Stimulated activated naive CD8-positive, alpha-beta T cell treated with anti-CD3 and anti-CD28 coated beads, Interleukin-15, Interleukin-2, amounts not matched to agents 100 U/mL and 50 U/mL, for 24 hours (primary cell): Measurements from ENCODE around the gene ZNF768.

Experiments
- ATAC-seq: fragments of 150-1000 bp; cut with Tn5 transposase; one replicate; pipeline ENCODE4 v1.10.0; 2021
- DNase-seq: peaks from one replicate; pipeline ENCODE4 v3.0.0; 2021

ZNF768 gene

DNA sequence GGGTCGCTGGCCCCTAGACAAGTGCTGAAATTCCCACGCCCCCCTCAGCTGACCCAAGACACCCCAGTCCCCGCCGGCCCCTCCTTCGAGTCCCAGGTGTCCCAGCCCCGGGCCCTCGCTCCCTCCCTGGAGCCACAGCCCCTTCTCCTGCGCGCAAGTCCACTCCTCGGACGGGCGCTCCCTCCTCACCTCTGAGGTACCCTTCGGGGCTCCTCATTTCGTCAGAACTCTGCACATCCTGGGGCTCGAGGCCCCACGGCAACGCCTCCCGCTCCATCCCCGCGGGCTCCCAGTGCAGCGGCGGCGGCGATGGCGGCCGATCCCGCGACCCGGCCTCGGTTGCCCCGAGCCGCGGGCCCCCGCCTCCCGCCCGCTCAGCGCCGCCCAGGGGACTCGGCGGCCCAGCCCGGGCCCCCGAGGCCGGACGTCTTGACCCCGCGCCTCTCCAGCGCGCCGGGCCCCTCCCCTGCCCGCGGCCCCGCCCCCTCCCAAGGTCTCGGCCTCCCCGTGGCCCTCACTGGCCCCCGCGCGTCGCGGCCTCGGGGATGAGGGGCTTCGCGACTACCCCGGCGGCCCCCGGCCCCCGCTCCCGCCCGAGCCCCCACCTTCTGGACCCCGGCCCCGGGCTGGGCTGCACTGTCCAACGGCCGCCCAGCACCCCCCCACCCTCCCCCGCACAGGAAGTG is at the start of gene ZNF768:
Gene ZNF768, minus strand, starts transcription at position 430 of the 686 bp plus-strand sequence. Its CDS starts 153 bp downstream, at position 277.
- peak; percentile 3 for ATAC-seq
- DNase-seq: peak; percentile 61

DNA sequence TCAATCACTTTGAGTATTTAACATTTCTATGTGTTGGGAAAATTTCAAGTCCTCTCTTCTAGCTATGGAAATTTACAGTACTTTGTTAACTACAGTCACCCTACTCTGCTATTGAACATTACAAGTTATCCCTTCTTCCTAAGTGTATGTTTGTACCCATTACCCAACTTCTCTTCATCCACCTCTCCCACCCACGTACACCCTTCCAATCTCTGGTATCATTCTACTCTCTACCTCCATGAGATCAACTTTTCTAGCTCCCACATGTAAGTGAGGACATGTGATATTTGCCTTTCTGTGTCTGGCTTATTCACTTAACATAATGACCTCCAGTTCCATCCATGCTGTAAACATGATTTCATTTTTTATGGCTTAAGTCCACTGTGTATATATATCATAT is 48.3 kb upstream of the ZNF768 start:
- ATAC-seq (no peak), DNase-seq (no peak)

DNA sequence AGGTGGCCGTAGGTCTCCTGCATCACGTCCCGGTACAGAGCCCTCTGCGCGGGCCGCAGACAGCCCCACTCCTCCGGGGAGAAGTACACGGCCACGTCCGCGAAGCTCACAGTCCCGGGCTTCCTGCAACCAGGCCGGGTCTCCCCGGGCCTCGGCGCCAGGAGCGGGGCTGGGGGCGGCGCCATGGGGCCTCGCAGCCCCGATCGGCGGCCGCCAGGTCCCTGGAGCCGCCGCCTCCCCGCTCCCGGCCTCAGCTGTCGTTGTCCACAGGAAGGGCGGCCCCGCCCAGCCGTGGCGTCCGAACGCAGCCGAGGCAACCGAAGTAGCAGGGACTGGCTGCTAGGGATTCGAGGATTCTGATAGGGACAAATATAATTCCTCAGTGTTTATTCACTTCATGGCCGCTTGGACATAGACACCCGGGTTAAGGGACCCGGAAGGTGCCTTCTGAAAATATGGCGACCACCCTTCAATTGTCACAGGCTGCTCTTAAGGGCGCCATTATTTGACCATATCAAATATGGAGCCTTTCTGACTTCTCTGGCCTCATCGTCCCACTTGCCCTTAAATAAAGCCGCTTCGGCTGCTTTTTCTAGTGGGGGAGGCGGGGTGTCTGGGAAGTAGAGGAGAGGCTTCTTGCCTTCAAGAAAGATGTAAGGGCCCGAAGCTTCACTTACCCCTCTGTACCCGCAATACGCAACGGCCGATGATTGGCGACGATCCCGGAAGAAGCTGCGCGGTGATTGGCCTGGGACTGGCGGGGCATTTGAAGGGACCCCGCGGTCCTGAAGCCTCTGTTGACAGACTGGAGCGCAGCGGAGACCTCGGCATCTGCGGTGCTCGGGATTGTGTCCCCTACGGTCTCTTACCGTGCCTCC is 45.3 kb upstream of the ZNF768 start, which contains the start of gene ZNF688:
Gene ZNF688, minus strand, starts transcription at position 270 of the 878 bp plus-strand sequence. Its CDS starts 85 bp downstream, at position 185.
- ATAC-seq (peak; percentile 84), DNase-seq (peak; percentile 90)

DNA sequence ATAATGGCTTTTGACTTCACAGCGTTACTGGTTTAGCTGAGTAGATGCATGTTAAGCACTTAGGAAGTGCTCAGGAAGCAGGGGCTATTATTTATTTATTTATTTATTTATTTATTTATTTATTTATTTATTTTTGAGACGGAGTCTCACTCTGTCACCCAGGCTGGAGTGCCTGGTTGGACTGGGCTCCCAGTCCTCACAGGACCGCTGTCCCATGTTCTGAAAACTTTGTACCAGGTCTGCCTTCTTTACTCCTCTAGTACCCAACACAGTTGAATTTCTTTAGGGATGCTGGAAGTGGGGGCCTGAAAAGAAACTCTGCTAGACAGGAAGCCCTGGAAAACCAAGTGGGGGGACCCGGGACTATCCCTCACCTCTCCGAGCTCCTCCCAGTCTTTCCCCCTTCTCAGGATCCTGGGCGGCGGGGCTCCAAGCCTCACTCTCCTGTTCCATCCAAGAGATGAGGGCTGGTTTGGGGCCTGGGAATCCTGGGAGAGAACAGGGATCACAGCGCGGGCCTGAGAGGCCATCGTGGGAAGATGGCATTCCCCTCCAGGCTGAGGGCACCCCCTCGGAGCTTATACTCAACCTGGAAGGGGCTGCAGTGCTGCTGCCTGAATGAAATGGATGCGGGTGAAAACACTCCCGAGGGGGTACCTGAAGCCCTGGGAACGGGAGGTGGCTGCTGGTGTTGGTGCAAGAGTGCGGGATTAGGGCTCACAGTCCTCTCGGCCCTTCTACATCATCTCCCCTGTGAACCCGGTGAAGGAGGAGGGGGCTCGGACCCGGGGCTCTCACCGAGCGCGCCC is 44.5 kb upstream of the ZNF768 start:
- no peak for ATAC-seq
- no peak for DNase-seq

DNA sequence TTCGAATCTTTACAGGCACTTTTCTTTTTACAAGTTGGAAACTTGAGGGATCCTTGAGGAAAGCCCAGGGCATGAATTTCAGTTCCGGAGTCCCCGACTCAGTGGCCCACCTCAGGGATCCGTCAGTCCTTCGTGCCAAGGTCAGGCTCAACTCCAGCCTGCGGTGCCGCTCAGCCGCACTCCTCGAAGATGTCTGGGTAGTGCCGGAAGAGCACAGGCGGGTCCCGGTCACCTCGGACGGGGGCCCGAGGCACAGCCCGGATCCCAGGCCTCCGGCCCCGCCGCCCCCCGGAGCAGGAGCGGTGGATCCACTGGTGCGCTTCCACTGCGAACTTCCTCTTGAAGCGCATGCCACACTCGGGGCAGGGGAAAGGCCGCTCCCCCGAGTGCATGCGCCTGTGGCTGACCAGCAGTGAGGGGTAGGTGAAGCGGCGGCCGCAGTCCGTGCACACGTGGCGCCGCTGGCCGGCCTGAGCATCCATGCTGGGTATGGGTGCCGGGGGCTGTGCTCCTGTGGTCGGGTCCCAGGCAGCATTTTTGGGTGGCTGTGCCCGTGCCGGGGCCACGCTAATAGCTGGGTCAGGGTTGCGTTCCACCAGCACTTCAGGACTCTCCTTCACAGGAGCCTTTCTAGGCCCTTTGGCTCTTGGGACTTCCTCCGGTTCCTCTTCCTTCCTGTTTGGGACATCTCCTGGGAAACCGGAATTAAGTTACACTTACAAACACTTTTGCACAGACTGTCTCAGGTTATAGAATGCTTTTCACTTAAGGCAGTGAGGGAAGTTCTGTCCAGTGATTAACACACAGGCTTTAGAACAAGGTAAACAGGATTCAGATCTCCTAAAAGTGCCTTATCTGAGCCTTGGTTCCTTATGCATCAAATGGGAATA is 43.6 kb upstream of the ZNF768 start:
- DNase-seq (no peak), ATAC-seq (no peak)

DNA sequence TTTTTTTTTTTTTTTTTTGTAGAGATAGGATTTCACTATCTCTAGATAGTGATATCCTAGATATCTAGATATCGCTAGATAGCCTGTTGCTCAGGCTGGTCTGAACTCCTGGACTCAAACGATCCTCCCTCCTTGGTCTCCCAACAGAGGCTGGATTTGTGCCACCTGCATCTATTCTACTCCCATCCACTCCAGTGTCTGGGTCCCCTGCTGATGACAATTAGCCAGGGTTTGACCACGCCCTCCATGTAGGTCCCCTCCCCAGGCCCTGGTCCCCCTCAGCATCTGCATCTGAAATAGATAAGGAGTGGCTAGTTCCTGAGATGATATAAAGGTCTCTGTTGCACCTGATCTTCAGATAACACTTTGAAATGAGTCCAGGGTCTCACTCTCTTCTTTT is 42.9 kb upstream of the ZNF768 start:
- ATAC-seq (no peak), DNase-seq (no peak)

DNA sequence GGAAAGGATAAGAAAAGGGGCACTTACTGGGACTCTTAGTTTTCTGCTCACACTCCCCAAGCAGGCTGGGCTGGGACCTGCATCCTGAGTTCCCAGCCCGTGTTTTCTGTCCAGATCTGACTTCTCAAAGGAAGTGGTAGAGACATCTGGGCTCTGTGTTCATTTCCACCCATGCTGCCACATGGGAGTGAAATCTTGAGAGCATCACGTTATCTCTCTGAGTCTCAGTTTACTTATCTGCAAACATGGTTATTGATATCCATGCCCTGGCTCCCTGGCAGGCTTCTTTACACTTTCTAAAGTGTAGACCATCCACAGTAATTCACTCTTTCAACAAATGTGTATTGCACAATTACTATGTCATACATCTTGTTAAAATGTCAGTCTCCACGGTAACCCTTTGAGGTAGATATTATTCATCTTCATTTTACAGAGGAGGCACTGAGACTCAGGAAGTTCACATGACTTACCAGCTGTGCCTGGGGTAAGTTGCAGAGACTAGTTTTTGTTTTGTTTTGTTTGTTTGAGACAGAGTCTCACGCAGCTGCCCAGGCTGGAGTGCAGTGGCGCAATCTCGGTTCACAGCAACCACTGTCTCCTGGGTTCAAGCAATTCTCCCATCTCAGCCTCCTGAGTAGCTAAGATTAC is 41.7 kb upstream of the ZNF768 start:
- ATAC-seq (peak; percentile 61), DNase-seq (peak; percentile 37)

DNA sequence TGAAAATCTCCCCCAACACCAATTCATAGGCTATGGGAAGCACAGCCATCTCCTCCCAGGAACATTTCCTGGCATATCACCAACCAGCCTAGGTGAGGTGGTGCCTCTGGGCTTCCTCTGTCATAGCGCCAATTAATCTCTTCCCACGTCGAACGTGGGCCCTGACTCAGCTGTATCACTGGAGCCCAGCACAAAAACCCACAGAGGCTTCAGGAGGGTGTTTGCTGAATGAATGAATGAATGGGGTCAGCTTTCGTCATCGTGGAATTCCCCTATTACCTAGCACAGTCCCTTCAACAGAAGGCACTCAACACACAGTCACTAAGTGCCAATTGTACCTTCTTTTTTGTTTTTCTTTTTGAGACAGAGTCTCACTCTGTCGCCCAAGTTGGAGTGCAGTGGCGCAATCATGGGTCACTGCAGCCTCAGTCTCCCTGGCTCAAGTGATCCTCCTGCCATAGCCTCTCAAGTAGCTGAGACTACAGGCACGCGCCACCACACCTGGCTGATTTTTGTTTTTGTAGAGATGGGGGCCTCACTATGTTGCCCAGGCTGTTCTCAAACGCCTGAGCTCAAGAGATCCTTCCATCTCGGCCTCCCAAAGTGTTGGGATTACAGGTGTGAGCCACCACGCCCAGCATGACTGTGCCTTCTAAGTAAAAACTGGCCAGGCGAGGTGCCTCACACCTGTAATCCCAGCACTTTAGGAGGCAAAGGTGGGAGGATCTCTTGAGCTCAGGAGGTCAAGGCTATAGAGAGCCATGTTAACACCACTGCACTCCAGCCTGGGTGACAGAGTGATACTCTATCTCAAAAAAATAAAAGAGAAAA is 41.0 kb upstream of the ZNF768 start:
- peak; percentile 59 for DNase-seq
- ATAC-seq: peak; percentile 28

DNA sequence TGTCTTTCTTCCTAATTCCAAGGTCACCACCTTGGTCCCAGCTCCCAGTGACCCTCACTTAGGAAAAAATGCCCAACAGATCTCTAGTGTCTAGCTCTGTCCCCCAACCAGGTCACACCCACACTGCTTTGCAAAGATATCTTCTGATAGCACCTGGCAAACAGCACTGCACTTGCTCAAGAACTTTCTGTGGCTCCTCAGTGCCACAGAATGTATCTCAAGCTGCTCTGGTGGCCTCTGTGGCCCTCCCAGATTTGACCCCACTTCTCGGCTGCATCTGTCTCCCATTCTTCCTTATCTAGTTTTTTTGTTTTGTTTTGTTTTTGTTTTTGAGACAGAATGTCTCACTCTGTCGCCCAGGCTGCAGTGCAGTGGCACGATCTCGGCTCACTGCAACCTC is 40.2 kb upstream of the ZNF768 start:
- DNase-seq (no peak), ATAC-seq (no peak)

DNA sequence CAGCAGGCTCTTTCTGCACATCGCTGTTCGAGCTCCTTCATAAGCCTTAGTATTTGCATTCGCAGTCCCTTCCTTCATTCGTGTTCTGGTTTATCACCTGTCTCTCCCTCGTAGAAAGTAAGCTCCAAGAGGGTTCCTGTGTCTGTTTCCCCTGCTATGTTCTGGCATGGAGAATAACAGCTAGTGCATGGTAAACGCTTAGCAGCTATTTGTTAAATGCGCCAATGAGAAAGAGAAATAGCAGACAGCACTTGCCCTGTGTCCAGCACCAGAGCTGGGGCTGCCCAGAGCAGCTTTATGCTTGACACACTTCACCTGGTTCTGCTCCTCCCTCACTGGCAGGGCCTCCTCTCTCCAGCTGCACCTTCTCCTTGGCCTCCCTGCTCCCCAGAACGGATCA is 39.6 kb upstream of the ZNF768 start:
- ATAC-seq: no peak
- no peak for DNase-seq

DNA sequence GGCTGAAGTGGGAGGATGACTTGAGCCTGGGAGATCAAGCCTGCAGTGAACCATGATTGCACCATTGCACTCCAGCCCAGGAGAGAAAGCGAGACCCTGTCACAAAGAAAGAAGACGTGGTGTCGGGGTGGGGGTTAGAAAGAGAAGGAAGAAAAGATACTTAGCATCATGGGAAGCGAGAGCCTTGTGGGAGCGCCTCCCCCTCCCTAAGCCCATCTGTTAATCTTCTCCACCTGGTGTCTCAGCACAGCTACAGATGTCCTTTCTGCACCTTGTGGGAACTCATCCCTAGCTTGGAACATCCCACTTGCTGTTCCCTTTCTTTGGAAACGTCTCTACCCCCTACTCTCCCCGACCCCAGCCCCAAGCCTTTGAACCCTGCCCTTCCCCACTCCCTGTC is 39.2 kb upstream of the ZNF768 start:
- DNase-seq (no peak), ATAC-seq (no peak)

DNA sequence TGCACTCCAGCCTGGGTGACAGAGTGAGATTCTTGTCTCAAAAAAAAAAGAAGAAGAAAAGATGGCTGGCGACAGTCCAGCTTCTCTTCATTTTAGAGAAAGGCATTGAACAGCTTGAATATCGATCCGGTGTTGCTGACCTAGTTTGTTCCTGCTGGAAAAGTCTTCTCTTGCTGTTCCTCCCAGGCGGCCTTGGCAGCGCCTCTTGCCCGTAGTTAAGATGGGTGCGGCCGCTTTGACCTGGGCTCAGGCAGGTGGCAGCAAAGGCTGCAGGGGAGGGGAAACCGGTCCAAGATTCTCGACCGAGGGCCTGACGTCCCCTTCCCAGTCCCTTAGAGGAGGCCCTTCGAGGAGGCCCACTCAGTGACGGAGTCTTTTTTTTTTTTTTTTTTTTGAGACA is 35.7 kb upstream of the ZNF768 start:
- ATAC-seq: no peak
- DNase-seq: no peak

DNA sequence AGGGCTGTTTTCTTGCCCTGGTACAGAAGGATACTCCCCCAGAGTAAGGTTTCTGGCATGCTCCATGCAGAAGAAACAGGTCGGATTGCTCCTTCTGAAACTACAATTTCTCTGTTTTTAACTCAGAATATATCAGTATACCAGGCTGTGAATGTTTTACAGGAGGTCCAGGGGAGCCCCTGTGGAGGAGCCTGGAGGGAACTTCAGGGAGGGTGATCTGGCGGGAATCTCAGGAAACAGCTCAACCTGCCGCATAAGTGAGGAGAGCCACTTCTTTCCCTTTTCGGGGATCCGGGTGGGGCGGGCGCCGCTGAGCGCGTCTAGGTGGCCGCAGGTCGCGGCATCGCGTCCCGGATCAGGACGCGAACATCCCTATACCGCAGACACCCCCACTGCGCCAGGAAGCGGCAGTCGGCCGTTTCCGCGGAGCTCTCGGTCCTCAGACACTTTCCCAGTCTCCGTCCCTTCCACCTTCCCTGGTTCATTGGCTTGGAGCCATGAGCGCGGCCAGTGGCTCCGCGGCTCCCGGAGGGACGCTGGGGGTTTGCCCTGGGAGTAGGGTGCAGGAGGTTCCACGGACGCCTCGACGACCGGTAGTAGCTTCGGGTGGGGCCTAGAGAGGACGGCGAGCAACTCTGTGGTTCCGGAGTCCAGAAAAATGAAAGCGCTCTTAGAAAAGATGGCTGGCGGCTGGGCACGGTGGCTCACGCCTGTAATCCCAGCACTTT is 34.9 kb upstream of the ZNF768 start:
- DNase-seq (peak; percentile 35), ATAC-seq (no peak)

DNA sequence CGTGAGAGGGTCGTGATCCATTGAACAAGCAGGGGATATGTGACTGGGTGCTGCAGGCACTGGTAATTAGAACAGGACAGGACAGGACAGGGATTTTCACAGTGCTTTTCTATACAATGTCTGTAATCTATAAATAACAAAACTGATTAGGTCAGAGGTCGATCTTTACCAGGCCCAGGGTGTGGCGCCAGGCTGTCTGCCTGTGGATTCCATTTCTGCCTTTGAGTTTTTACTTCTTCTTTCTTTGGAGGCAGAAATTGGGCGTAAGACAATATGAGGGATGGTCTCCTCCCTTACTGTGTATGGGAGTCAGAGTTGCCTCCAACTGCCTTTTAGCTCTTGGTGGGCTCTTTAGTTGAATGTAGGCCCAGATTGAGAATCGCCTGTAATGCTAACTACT is 33.3 kb upstream of the ZNF768 start:
- ATAC-seq (no peak), DNase-seq (no peak)

DNA sequence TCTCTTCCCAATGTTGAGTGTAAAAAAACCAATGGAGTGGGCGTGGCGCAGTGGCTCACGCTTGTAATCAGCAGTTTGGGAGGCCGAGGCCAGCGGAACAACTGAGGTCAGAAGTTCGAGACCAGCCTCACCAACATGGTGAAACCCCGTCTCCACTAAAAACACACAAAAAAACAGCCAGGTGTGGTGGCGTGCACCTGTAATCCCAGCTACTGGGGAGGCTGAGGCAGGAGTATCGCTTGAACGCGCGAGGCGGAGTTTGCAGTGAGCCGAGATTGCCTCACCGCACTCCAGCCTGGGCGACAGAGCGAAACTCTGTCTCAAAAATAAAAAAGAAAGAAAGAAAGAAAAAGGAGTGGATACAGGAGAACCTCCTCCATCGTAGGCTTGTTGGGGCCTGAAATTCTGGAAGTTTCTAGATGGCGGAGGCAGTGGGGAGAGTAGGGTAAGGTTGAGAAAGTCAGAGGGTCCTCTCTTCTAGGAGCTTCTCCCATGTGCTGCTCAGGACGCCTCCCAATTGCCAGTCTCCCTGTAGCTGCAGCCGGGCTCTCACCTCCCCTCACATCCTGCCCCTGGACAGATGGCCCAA is 32.5 kb upstream of the ZNF768 start:
- DNase-seq (no peak), ATAC-seq (no peak)

DNA sequence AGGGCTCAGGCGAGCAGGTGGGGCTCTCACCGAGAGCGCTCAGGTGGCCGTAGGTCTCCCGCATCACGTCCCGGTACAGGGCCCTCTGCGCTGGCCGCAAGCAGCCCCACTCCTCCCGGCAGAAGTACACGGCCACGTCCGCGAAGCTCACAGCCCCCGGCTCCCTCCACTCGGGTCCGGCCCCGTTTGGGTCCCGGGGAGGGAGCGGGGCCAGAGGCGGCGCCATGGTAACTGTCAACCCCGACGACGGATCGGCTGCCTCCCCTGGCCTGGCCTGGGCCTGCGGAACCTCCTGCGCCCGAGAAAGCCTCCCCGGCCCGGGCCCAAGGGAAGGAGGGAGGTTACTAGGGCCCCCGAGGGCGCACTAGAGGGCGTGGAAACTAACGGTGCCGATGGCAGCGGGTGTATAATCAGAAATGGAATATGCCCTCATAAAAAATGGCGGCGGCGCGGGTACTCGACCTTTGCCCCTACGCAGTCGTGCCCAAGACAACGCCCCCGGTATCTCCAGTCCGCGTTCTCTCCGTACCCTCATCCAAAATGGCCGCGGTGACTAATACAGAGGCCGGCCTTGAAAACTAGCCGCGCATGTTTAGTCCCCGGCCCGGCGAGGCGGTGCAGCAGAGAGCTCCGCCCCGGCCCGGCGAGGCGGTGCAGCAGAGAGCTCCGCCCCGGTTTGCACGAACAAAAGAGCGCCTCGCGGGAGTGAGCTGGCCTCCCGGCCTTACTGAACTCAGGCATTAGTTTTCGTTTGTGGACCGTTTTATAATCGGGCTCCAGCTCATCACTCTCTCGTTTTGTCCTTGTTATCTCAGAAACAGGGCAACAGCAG is 31.8 kb upstream of the ZNF768 start, which contains the start of gene ZNF764:
Gene ZNF764, minus strand, starts transcription at position 418 of the 832 bp plus-strand sequence. Its CDS starts 192 bp downstream, at position 226.
- ATAC-seq (peak; percentile 95), DNase-seq (peak; percentile 95)

DNA sequence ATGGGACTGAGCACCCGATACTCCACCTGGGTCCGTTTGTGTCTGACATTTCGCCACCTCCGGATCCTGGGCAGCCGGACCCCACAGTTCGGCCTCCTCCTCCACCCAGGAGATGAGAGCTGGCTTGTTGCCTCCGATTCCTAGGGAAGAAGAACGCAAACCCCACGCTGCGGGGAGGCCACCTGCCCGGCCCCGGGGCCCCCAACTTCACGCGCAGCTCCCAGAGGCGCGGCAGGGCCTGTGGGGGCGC is 31.3 kb upstream of the ZNF768 start:
- DNase-seq (peak; percentile 54), ATAC-seq (no peak)

DNA sequence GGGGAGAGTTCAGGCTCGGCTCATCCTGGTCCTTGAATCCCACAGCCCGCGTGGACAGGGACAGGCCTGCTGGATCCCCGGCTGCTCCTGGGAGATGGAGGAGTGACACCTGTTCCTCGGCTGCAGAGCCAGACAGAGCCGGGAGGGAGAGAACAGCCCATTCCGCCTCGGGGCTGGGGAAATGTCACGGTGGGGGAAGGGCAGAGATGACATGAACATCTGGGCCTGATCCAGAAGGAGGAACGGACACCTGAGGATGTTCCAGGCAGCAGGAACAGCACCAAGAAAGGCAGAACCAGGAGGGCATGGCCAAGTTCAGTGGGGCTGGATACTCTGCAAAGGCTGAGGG is 29.7 kb upstream of the ZNF768 start:
- no peak for DNase-seq
- no peak for ATAC-seq
